GM12801 (cell line): Measurements from ENCODE around the gene NXN.

ENCODE experiments used
- TF ChIP-seq, protein P1 (sequence below): IDR thresholded peaks from one replicate; pipeline ENCODE4 v1.5.1; 2011; ENCODE audit warnings: control low read depth; ENCODE audit not compliant: insufficient read length; ENCODE audit errors: extremely low read depth

NXN gene

DNA sequence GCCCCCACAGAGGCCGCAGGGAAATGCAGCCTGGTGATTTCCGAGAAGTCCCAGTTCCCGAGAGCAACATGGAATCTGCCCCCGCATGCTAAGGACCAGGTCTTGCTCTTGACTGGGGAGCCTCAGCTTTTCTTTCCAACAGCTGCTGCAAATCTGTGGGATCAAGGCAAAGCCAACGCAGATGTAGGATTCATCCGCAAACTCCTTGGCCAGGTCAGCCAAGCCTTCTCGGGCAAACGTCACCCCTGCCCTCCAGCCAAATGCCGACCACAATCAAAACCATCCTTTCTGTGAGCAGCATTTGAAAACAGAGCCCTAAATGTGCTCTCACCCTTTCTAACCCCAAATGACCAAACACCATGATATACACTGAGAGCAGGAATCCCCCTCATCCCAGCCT, 143.4 kb downstream of the NXN start:
- TF ChIP-seq, protein P1, sequence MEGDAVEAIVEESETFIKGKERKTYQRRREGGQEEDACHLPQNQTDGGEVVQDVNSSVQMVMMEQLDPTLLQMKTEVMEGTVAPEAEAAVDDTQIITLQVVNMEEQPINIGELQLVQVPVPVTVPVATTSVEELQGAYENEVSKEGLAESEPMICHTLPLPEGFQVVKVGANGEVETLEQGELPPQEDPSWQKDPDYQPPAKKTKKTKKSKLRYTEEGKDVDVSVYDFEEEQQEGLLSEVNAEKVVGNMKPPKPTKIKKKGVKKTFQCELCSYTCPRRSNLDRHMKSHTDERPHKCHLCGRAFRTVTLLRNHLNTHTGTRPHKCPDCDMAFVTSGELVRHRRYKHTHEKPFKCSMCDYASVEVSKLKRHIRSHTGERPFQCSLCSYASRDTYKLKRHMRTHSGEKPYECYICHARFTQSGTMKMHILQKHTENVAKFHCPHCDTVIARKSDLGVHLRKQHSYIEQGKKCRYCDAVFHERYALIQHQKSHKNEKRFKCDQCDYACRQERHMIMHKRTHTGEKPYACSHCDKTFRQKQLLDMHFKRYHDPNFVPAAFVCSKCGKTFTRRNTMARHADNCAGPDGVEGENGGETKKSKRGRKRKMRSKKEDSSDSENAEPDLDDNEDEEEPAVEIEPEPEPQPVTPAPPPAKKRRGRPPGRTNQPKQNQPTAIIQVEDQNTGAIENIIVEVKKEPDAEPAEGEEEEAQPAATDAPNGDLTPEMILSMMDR: no peak

DNA sequence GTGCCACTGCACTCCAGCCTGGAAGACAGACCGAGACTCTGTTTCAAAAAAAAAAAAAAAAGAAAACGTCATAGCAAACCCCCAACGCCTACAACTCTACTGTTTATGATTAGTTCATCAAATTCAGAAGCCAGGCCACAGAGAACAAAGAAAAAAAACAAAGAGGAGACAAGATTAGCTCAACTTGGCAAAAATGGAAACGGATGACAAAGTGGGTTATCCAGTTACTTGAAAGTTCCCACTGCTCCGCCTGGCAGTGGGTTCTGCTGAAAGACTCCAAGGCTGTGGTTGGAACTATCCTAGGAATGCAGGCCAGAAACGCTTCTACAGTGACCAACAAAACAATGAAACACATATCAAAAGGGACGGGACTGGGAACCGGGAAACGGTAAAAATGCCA, 144.3 kb downstream of the NXN start:
- TF ChIP-seq, protein P1: no peak

DNA sequence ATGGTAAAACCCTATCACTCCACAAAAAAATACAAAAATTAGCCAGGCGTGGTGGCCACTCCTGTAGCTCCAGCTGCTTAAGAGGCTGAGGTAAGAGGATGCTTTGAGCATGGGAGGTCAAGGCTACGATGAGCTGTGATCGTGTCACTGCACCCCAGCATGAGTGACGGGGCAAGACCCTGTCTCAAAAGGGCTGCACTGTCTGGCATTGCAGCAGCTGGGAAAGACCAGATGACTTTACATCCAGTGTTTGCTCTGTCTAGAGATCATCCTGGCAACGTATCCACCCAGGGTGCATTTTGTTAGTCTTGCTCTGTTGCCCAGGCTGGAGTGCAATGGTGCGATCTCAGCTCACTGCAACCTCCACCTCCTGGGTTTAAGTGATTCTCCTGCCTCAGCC, 145.4 kb downstream of the NXN start:
- TF ChIP-seq, protein P1: no peak

DNA sequence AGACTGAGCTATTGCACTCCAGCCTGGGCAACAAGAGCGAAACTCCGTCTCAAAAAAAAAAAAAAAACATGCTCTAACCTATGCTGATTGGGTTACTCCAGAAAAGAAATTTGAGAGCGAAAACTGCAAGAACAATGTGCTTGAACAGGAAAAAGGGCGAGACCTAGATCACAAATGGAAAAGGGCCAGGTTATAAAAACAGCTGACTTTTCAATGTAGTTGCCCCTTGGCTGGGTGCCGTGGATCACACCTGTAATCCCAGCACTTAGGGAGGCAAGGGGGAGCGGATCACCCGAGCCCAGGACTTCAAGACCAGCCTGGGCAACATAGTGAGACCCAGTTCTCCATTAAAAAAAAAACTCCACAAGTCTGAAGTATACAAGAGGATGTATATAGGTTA, 148.6 kb downstream of the NXN start:
- TF ChIP-seq, protein P1: no peak

DNA sequence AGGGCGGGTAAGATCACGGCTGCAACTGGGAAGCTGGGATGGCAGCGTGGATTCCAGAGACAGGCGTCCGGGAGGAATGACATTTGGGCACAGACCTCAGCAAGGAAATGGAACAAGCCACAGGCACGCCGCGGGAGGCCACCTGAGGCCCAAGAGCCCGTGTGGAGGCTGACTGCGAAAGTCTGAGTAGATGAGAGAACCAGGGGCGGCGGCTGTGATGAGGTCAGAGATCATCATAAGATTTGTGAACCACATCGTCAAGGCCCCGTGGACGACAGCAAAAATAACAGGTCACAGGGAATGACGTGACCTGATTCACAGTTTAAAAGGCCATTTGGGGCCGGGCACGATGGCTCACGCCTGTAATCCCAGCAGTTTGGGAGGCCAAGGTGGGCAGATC, 149.2 kb downstream of the NXN start:
- TF ChIP-seq, protein P1: no peak

DNA sequence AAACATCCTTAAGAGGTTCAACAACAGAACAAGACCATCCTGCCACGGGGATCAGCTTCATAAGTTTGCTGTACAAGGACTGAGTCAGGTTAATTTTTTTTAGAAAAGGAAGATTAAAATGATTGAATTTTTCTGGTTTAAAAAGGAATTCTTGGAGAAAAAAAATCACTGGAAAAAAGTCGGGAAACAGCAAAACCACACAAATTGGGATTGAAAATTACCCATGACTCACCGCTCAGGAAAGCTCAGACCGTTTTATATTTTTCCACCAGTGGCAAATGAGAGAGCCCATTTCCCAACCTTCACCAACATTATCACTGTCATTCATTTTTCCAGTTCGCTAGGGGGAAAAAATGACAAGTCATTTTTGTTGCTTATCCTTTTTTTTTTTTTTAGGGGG, 150.8 kb downstream of the NXN start:
- TF ChIP-seq, protein P1: no peak

DNA sequence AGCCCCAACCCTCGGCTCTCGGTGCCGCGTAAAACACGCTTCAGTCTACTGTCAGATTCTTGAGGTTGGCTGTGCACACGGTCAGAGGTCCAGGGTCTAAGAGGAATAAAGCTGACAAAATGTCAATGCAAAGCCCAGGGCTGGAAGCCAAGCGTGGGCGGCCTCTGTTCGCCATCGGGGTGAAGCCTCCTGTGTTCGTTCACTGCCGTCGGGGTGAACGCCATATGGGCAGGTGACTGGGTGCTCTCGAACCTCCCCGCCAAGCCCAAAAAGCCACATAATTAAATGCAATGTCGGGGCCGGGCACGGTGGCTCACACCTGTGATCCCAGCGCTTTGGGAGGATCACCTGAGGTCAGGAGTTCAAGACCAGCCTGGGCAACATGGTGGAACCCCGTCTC, 152.8 kb downstream of the NXN start:
- TF ChIP-seq, protein P1: no peak

DNA sequence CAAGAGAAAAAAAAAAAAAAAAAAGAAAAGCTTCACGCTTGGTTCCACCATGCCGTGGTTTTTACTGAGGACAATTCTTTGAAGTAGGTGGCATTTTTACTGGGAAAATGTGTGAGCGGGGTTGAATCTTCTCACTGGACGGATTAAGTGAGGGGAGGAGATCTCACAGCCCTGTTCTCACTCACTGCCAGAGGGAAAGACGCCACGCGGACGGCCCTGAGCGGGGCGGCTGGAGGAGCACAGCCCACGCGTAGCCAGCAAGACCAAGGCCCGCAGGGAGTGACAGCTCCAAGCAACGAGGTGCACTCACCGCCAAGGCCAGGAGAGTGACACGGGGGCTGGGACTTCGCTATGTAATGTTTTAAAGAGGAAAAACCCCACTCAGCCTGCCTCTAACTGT, 154.4 kb downstream of the NXN start:
- TF ChIP-seq, protein P1: no peak
